ENCODE results near the gene ARIH2. TPM values are rescaled to one million over a fixed set of nuclear protein-coding genes. Genes with fewer than 3 reads are reported as not detected.

Gene ARIH2
- polyA plus RNA-seq, 1 donor (not counting 4 experiments of a cell fraction or from before 2014, with no cell fraction given): 66.7 TPM

- no peaks in the 10 kb centered on the region for H3K27me3 ChIP-seq (ENCODE audit: control insufficient read depth, extremely low read depth, insufficient read depth, low read length)
- H3K9me3 ChIP-seq (ENCODE audit: control insufficient read depth, low read depth, low read length): no peaks in the 10 kb centered on the region
- H3K9ac ChIP-seq (ENCODE audit: control insufficient read depth, extremely low read depth, insufficient read depth, low read length): no peak overlapping the region
- H4K20me1 ChIP-seq (ENCODE audit: control insufficient read depth, extremely low read depth, insufficient read depth, low read length): peaks cover 9% of the 10 kb centered on the region
- dilution Hi-C loops (cut with MboI; ENCODE audit: extremely low pct_ligation_motif_present, low sequenced_read_pairs): no loop called here
- FAIRE-seq (no peak), DNase-seq (ENCODE audit: low read depth, low spot score) (no peak)
- no peaks in the 10 kb centered on the region for H3K4me1 ChIP-seq (ENCODE audit: control insufficient read depth, extremely low read depth, insufficient read depth, low read length)
- H3K4me2 ChIP-seq (ENCODE audit: control insufficient read depth, extremely low read depth, insufficient read depth, low read depth, low read length): no peak overlapping the region
- H3K4me3 ChIP-seq (ENCODE audit: control insufficient read depth in 2 of 3, extremely low read depth in 1 of 3, insufficient read depth in 2 of 3, low read depth in 1 of 3, low read length in 3 of 3): no peak overlapping the region
- H3K36me3 ChIP-seq (ENCODE audit: control insufficient read depth in 2 of 2, extremely low read depth in 1 of 2, insufficient read depth in 2 of 2, low read length in 2 of 2): peaks cover 6 to 7% of the 10 kb centered on the region in 2 experiments
- peaks cover 51% of the 10 kb centered on the region for H3K79me2 ChIP-seq (ENCODE audit: control insufficient read depth, insufficient read depth, low read length)
- H3K27ac ChIP-seq (ENCODE audit: control insufficient read depth, insufficient read depth, low read length): no peak overlapping the region
- peaks cover 3% of the 10 kb centered on the region for H3K9me1 ChIP-seq (ENCODE audit: control insufficient read depth, extremely low read depth, insufficient read depth, low read length)
- no peak overlapping the region for H2AFZ ChIP-seq (ENCODE audit: control insufficient read depth, low read length)
- no peak for TF ChIP-seq EZH2 (IDR thresholded peaks at IDR 0.05; ENCODE audit: low read length)
- TF ChIP-seq, protein P1, sequence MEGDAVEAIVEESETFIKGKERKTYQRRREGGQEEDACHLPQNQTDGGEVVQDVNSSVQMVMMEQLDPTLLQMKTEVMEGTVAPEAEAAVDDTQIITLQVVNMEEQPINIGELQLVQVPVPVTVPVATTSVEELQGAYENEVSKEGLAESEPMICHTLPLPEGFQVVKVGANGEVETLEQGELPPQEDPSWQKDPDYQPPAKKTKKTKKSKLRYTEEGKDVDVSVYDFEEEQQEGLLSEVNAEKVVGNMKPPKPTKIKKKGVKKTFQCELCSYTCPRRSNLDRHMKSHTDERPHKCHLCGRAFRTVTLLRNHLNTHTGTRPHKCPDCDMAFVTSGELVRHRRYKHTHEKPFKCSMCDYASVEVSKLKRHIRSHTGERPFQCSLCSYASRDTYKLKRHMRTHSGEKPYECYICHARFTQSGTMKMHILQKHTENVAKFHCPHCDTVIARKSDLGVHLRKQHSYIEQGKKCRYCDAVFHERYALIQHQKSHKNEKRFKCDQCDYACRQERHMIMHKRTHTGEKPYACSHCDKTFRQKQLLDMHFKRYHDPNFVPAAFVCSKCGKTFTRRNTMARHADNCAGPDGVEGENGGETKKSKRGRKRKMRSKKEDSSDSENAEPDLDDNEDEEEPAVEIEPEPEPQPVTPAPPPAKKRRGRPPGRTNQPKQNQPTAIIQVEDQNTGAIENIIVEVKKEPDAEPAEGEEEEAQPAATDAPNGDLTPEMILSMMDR (optimal IDR thresholded peaks at IDR 0.05 in 1 of 3, IDR thresholded peaks at IDR 0.05 in 1 of 3, conservative IDR thresholded peaks at IDR 0.05 in 1 of 3; ENCODE audit: extremely low read depth in 1 of 3, insufficient read depth in 2 of 3, low read length in 3 of 3): no peak
These were observed 27.4 kb downstream of the ARIH2 start for GRCh38 chr3:48945891-48946549.

- DNase-seq (ENCODE audit: low read depth, low spot score): no peak
- H3K9me3 ChIP-seq (ENCODE audit: control insufficient read depth, low read depth, low read length): no peaks in the 10 kb centered on the region
- H3K79me2 ChIP-seq (ENCODE audit: control insufficient read depth, insufficient read depth, low read length): peaks cover 44% of the 10 kb centered on the region
- peaks cover 3% of the 10 kb centered on the region for H4K20me1 ChIP-seq (ENCODE audit: control insufficient read depth, extremely low read depth, insufficient read depth, low read length)
- H3K27ac ChIP-seq (ENCODE audit: control insufficient read depth, insufficient read depth, low read length): no peak overlapping the region
- H3K4me2 ChIP-seq (ENCODE audit: control insufficient read depth, extremely low read depth, insufficient read depth, low read depth, low read length): no peak overlapping the region
- no peak overlapping the region for H2AFZ ChIP-seq (ENCODE audit: control insufficient read depth, low read length)
- H3K4me1 ChIP-seq (ENCODE audit: control insufficient read depth, extremely low read depth, insufficient read depth, low read length): no peaks in the 10 kb centered on the region
- no peaks in the 10 kb centered on the region for H3K27me3 ChIP-seq (ENCODE audit: control insufficient read depth, extremely low read depth, insufficient read depth, low read length)
- peaks cover 2% of the 10 kb centered on the region for H3K9me1 ChIP-seq (ENCODE audit: control insufficient read depth, extremely low read depth, insufficient read depth, low read length)
- peaks cover 6 to 14% of the 10 kb centered on the region in 2 experiments for H3K36me3 ChIP-seq (ENCODE audit: control insufficient read depth in 2 of 2, extremely low read depth in 1 of 2, insufficient read depth in 2 of 2, low read length in 2 of 2)
- FAIRE-seq: no peak
- no peak overlapping the region for H3K4me3 ChIP-seq (ENCODE audit: control insufficient read depth in 2 of 3, extremely low read depth in 1 of 3, insufficient read depth in 2 of 3, low read depth in 1 of 3, low read length in 3 of 3)
- no peak overlapping the region for H3K9ac ChIP-seq (ENCODE audit: control insufficient read depth, extremely low read depth, insufficient read depth, low read length)
- TF ChIP-seq, protein P1 (optimal IDR thresholded peaks at IDR 0.05 in 1 of 3, IDR thresholded peaks at IDR 0.05 in 1 of 3, conservative IDR thresholded peaks at IDR 0.05 in 1 of 3; ENCODE audit: extremely low read depth in 1 of 3, insufficient read depth in 2 of 3, low read length in 3 of 3): no peak
- no peak for TF ChIP-seq EZH2 (IDR thresholded peaks at IDR 0.05; ENCODE audit: low read length)
- dilution Hi-C loops (cut with MboI; ENCODE audit: extremely low pct_ligation_motif_present, low sequenced_read_pairs): no loop called here
These were observed 30.7 kb downstream of the ARIH2 start for GRCh38 chr3:48949376-48949717.

Measured in keratinocyte (primary cell).